H1 (cell line): Measurements from ENCODE around the gene CILP.

Experiments used
- CHD7 ChIP-seq: fragments of 300-600 bp; sonication (generic); IDR thresholded peaks from 2 replicates; pipeline ENCODE4 v1.7.1; 2012; ENCODE audit warnings: low read length, moderate library complexity, mild to moderate bottlenecking, inconsistent platforms; ENCODE audit not compliant: insufficient replicate concordance
- CTCF ChIP-seq, 3 experiments: IDR thresholded peaks; 1 replicate in 2 of 3; 2 replicates in 1 of 3; pipeline versions ENCODE4 v1.5.1 to v1.6.1; 2011; ENCODE audit warnings: low read length in 3 of 3, mild to moderate bottlenecking in 3 of 3, inconsistent platforms in 2 of 3, low read depth in 1 of 3, moderate library complexity in 1 of 3; ENCODE audit not compliant: insufficient read depth in 1 of 3; ENCODE audit errors: control extremely low read depth in 1 of 3
- FOSL1 ChIP-seq: IDR thresholded peaks from 2 replicates; pipeline ENCODE4 v1.6.1; 2011; ENCODE audit warnings: mild to moderate bottlenecking, low read depth, low read length, moderate library complexity; ENCODE audit not compliant: insufficient read depth
- GTF2F1 ChIP-seq: IDR thresholded peaks from 2 replicates; pipeline ENCODE4 v1.6.1; 2012; ENCODE audit warnings: low read depth, low read length, improper control_type of control experiment, borderline replicate concordance
- YY1 ChIP-seq: IDR thresholded peaks from 2 replicates; pipeline ENCODE4 v1.6.1; 2011; ENCODE audit warnings: low read depth, mild to moderate bottlenecking, low read length

- no peak for TF ChIP-seq YY1
- no peak for TF ChIP-seq CHD7
- no peak for TF ChIP-seq CTCF (IDR thresholded peaks at IDR 0.05; ENCODE audit: control extremely low read depth in 1 of 3, insufficient read depth in 1 of 3, low read depth in 1 of 3, low read length in 3 of 3)
- TF ChIP-seq GTF2F1 = no peak
- no peak for TF ChIP-seq FOSL1
These were observed 20.0 kb upstream of the CILP start for GRCh38 chr15:65231306-65231705.
